Fibroblast of villous mesenchyme (primary cell): Measurements from ENCODE around the gene ATG9B. TPM values are rescaled to one million over a fixed set of nuclear protein-coding genes. Genes with fewer than 3 reads are reported as not detected.

Experiments used
- DNase-seq: peaks from one replicate; pipeline ENCODE4 v3.0.0-alpha.2; 2010; ENCODE audit warnings: low read depth
- H3K4me3 ChIP-seq: 2 replicates; pipeline ENCODE4 v1.5.1; 2011; ENCODE audit warnings: low read depth, mild to moderate bottlenecking, low read length
- total RNA-seq: library from RNA; depleted of rRNA; stranded (reverse); fragments of >200 nt; gene quantifications from 2 replicates; pipeline ENCODE4 v1.2.3, GENCODE V29; 2012
- TF ChIP-seq, protein P1 (sequence below): IDR thresholded peaks from 2 replicates; pipeline ENCODE4 v1.5.1; 2012; ENCODE audit warnings: low read depth, mild to moderate bottlenecking, low read length; ENCODE audit not compliant: insufficient read depth

Gene ATG9B
- total RNA-seq, 1 donor = under 0.01 TPM

DNA sequence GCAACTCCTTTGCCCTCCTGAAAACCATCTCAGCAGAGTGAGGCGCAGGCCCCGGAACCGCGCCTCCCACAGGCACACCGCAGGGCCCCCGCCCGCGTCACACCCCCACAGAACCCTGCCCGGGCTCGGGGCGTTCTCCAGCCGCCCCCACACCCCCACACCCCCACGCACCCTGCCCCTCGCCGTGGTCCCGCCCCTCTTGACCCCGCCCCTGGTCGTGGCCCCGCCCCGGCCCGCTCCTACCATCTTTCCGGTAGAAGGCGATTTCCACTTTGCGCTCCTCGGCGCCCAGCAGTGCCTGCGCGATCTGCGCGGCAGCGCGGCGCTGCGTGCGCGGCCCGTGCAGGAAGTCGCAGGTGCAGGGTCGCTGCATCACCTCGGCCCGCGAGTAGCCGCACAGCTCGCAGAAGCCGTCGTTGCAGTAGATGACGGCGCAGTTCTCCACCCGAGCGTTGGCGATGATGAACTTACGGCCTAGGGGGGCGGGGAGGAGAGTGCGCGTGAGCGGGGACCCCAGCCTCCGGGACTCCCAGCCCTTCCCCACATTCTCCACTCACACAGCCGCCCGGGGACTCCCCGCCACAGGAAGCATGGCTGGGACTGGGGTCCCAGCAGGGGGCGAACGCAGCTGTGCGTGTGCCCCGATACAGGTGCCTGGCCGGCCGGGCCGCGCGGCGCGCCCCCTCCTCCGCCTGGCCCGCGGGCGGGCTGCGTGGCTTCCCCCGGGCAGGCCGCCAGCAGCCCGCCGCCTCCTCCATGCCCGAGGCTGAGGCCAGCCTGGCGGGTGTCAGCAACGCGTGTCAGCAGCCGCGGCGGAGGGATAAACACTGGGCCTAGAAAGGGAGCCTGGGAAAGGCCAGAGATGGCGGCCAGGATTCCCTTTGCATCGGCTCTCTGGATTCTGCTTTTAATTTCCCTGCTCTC lies 49.6 kb downstream of the ATG9B start:
- TF ChIP-seq, protein P1, sequence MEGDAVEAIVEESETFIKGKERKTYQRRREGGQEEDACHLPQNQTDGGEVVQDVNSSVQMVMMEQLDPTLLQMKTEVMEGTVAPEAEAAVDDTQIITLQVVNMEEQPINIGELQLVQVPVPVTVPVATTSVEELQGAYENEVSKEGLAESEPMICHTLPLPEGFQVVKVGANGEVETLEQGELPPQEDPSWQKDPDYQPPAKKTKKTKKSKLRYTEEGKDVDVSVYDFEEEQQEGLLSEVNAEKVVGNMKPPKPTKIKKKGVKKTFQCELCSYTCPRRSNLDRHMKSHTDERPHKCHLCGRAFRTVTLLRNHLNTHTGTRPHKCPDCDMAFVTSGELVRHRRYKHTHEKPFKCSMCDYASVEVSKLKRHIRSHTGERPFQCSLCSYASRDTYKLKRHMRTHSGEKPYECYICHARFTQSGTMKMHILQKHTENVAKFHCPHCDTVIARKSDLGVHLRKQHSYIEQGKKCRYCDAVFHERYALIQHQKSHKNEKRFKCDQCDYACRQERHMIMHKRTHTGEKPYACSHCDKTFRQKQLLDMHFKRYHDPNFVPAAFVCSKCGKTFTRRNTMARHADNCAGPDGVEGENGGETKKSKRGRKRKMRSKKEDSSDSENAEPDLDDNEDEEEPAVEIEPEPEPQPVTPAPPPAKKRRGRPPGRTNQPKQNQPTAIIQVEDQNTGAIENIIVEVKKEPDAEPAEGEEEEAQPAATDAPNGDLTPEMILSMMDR = peak; percentile 31
- no peak for DNase-seq
- H3K4me3 ChIP-seq = peak overlapping the region; percentile 47

DNA sequence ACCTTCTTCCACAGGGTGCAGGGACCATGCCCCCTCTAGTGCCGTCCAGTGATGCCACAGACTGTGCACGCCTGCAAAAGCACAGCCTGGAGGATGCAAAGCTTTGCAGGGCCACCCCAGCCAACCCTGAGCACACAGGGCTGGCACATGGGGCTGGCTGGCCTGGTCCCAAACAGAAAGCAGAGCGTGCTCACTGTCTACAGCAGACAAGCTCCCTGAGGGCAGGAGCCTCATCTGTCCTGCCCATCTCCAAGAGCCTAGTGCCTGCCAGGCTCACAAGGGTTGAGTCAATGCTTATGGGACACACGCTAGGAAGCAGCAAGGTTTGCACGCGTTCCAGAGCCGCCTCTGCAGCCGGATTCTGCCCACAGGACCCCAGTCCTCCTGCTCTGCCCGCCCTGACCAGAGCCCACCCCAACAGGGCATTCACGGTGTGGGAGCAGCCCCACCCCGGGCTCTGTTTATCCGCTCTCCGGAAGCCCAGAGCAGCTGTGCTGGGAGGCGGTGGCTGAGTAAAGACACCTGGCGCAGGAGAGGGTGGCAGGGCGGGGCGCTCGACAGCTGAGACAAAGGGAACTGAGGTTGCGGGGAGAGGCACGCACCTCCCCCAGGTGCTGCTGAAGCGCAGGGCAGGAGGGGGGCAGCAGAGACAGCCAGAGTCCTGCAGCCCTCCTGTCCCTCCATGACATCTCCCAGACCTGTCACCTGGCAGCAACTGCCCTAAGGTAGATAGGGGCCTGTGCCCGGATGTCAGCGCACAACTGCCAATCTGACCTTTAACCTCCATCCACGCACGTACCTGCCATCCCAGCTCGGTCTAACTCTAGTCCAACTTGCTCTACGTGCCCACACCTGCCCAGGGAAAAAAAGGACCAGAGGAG lies 50.5 kb downstream of the ATG9B start:
- no peak for DNase-seq
- TF ChIP-seq, protein P1 = no peak
- no peak overlapping the region for H3K4me3 ChIP-seq

DNA sequence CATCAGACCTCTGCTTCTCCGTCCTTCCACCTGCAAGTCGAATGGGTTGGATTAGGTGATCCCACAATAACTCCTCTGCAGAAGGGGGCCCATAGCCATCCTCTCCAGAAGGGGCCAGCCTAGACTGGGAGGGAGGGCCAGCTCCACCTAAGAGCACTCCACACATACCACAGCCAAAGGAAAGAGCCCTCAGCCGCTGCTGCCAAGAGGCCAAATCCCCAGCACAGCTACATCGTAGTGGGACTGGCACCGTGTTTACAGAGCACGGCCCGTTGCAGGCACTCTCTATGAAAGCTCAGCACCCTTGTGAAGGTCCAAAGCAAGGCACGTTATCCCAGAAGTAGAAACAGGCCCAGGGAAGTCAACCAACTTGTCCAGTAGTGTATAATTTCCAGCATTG lies 51.6 kb downstream of the ATG9B start:
- no peak for DNase-seq
- TF ChIP-seq, protein P1 = no peak
- no peak overlapping the region for H3K4me3 ChIP-seq

DNA sequence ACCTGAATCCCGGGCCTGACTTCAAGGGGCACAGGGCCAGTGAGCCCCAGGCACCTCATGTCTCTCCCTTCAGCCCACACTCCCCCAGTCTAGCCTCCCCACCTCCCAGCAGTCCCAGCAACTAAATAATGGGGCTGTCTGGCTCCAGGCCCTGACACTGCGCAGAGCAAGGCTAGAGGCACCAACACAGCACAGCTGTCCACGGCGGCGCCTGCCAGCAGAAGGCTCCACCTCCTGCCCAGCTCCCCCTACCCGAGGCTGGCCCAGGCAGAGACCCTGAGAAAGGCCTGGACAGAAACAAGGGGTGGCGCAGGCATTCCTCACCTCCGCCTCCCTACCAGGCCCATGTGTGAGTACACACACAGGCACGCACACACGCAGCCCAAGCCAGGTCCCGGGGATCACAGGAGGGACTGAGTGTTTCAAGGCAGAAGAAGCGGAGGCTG lies 52.2 kb downstream of the ATG9B start:
- DNase-seq = peak; percentile 59
- TF ChIP-seq, protein P1 = no peak
- no peak overlapping the region for H3K4me3 ChIP-seq

DNA sequence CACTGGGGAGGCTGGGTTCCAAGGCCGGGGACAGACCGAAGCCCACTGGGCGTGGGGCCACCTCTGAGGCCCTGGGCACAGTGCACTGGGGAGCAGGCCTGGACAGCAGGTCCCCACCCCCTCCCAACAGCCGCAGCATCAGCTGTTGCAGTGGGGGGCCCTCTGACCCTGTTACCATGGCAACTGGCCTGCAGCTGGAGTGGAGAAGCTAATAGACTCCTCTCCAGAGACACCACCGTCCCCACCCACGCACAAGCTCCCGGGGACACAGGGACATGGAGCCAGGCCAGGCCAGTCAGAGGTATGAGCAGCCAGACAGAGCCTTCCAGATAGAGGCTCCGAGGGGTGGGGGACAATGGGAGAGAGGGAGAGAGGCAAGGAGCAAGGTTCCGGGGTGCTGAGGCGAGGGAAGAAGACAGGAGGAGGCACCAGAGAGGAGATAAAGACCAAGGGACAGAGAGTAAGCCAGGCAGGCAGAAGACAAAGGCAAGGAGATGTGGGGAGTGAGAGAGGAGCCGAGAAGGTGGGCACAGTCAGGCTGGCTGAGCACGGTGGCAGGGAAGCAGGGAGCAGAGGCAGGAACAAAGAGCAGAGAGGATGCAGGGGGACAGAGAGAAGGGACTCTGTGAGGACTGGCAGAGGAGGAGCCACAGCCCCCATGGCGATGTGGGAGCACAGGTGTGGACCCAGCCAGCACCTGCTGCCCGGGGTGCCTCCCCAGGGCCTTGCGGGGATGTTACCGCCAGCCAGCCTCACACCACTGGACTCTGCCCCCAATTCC lies 52.9 kb downstream of the ATG9B start:
- DNase-seq = no peak
- TF ChIP-seq, protein P1 = no peak
- H3K4me3 ChIP-seq = no peak overlapping the region

DNA sequence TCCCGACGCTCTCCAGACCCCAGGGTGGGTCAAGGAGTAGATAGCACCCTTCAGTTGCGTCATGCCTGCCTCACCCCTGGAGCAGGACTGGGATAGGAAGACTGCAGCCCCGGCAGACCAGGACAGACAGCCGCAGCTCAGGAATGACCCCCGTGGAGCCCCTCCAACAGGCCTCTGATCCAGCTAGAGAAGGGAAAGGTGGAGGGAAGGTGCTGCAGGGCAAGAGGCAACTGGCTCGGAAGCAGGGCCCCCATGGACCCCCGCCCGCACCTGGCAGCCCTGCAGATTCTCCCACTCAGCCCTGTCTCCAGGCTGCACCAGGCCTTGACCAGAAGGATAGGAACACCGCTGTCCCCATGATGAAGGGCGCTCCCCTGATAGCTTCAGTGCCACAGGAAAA lies 53.9 kb downstream of the ATG9B start:
- no peak for DNase-seq
- no peak overlapping the region for H3K4me3 ChIP-seq
- TF ChIP-seq, protein P1 = no peak
